ENCODE data around the gene CLEC16A.
"Not testable (repeated sequence)": the region's sequence is repeated elsewhere in the genome, so short reads cannot be mapped to it uniquely, and the experiment has no call there.

The CLEC16A gene

GRCh38 chr16:11205065-11205699 lies 260.8 kb downstream of the CLEC16A start:
- no peak for DNase-seq (ENCODE audit: low spot score)

DNA sequence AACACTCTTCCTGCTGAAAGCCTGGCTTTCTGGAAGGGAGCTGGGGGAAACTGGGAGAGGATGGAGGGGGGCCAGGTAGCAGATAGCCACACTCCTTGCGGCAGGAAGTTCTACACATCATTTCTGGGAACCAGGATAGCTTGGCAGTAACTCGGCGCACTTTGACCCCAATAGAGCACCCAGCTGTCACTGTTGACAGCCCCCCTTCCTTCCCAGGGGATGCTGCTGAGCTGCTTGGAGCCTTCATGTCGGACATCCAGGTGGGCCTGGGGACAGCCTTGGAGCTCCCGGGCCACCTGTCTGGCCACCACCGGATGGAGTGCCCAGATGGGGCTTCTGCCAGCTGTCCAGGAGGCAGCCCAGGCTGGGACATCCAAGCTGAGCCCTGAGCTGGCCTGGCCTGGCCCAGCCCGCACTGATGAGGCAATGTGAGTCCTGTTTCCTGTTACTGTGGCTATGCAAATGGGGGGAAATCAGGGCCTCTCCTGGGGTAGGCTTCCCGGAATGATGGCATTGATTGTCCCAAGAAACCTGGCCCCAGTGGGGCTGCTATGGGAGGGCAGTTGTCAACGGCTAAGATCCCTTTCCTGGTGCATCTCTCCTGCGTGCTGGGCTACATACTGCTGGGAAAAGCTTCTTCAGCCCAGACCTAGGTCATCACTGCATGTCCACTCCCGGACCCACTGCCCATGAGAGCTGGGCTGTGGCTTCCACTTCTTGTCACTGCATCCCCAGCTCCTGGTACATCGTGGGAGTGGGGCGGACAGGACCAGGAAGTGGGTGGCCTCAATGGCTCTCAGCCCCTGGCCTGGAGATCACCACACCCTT lies 261.6 kb downstream of the CLEC16A start:
- no peak for DNase-seq (ENCODE audit: low spot score)

DNA sequence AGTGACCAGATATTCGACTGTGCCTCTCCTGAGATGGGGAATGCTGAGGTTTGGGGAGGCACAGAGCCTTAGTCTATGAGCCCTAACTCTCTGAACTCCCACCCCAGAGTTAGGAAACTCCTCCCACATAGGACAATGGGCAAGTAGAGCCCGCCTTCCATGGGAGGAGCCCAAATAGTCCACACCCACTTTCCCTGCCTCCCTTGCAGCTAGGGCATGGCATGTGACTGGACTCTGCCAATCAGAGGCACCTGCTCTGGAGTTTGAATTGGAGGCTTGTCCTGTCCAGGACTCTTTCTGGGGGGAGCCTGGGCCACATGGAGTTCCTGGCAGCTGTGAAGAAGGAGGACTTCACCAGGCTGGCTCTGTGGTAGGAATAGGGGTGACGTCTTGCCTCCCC lies 263.3 kb downstream of the CLEC16A start:
- DNase-seq (ENCODE audit: low spot score): no peak

GRCh38 chr16:11208916-11209665 lies 264.7 kb downstream of the CLEC16A start:
- no peak for DNase-seq (ENCODE audit: low spot score)

GRCh38 chr16:11210260-11210659 lies 265.9 kb downstream of the CLEC16A start:
- no peak for DNase-seq (ENCODE audit: low spot score)

- DNase-seq (ENCODE audit: low spot score): no peak
Measured at GRCh38 chr16:11211061-11211976, 267.0 kb downstream of the CLEC16A start.

DNA sequence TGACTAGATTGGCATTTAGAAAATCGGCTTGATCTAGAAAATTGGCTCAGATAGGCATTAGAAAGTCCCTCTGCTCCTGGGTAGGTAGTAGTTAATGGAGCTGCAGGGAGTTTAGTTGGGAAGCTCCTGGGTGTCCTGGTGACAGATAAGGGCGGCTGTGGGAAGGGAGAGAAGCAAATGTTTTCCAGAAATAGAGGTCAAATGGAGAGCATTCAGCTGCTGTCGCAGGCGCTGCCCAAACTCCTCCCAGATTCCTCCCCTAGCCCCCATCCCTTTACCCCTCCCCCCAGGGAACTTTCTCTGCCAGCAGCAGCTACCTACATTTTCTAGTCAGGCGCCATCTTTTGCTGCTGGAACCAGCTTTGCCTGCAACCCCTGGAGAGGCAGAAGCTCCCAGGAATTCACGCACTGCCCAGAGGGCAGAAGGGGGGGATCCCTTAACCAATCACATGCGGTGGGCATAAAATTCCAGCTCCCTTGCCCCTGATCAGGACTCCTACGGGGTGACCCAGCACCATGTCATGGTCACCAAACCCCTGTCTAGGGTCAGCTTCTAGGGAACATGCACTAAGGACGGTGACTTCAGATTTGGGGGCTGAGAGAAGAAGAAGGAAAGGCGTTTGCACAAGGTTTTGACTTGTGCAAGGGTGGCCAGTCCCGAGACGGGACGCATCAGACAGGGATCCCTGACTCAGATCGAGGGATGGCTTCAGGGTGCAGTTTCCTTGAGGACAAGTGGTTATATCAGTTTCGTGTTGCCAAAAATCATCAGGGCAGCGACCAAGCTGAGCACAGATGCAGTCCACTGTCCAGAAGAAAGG lies 267.8 kb downstream of the CLEC16A start:
- no peak for DNase-seq (ENCODE audit: low spot score)

GRCh38 chr16:11212798-11213196 lies 268.4 kb downstream of the CLEC16A start:
- DNase-seq (ENCODE audit: low spot score): no peak

DNA sequence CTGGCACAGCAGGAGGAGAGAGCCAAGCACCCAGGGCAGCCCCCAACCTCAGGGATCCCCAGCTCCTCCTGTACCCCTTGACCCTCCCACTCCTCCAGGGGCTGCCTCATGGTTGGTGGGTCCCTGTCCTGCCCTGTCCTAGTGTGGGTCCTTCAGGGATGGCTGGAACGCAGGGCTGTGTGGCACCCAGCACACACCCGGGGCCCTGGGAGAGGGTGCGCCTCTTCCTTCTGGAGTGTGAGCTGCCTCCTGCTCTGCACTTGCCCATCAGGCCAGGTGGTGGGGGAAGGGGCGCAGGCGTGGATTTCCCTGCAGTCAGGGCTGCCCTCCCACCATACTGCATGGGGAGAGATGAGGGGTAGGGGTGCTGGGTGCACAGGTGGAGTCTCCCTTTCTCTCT lies 269.0 kb downstream of the CLEC16A start:
- DNase-seq (ENCODE audit: low spot score): no peak

GRCh38 chr16:11213799-11214198 lies 269.4 kb downstream of the CLEC16A start:
- DNase-seq (ENCODE audit: low spot score): no peak

- DNase-seq (ENCODE audit: low spot score): no peak
Measured at GRCh38 chr16:11215935-11216556, 271.7 kb downstream of the CLEC16A start.

GRCh38 chr16:11217651-11218603 lies 273.6 kb downstream of the CLEC16A start:
- no peak for DNase-seq (ENCODE audit: low spot score)

DNA sequence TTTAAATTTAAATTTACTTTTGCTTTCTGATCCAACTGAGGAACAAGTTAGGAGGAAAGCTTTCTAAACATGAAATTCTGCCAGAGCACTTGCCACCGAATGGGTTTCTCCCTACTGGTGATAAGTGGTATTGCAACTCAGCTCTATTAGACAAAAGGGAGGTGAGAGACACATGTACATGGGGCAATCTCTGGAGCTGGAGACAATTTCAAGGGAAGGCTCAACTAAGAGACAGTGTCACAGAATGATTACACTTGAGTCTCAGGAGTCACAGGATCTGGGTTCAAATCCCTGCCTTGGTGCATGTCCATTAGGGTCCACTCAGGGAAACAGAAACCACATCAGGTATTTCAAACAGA lies 274.2 kb downstream of the CLEC16A start:
- DNase-seq (ENCODE audit: low spot score): peak; percentile 23

GRCh38 chr16:11219178-11219577 lies 274.8 kb downstream of the CLEC16A start:
- no peak for DNase-seq (ENCODE audit: low spot score)

- not testable (repeated sequence) for DNase-seq (ENCODE audit: low spot score)
Measured at GRCh38 chr16:11220507-11220906, 276.1 kb downstream of the CLEC16A start.

GRCh38 chr16:11224096-11224893 lies 279.9 kb downstream of the CLEC16A start:
- peak; percentile 74 for DNase-seq (ENCODE audit: low spot score)

- DNase-seq (ENCODE audit: low spot score): peak; percentile 83
Measured at GRCh38 chr16:11224894-11225676, 280.7 kb downstream of the CLEC16A start.

Measured in CD4-positive, alpha-beta T cell treated with Interleukin-2 at 100 ng/mL for 4 hours (primary cell).